Thoracic aorta (tissue), 2 donors: ENCODE data around the gene PLCB1. TPM values are rescaled to one million over a fixed set of nuclear protein-coding genes. Genes with fewer than 3 reads are reported as not detected.

Experiments used
- ATAC-seq: fragments of 150-250 bp; one replicate; pipeline ENCODE4 v1.8.0; 2017; ENCODE audit warnings: low read depth; ENCODE audit not compliant: insufficient number of reproducible peaks, low FRiP score
- DNase-seq: peaks from one replicate; pipeline ENCODE4 v3.0.0-alpha.2; 2020; ENCODE audit warnings: low spot score
- H3K27ac ChIP-seq, 2 donors: fragments of 200-600 bp; sonication (generic); 1 replicate in 1 of 2; 2 replicates in 1 of 2; pipeline ENCODE4 v1.5.1; 2016; ENCODE audit warnings: mild to moderate bottlenecking in 2 of 2, moderate library complexity in 2 of 2
- H3K27me3 ChIP-seq: fragments of 200-600 bp; sonication (generic); replicated peaks from 2 replicates; pipeline ENCODE4 v1.6.0; 2016; ENCODE audit warnings: mild to moderate bottlenecking; ENCODE audit not compliant: insufficient read depth
- H3K36me3 ChIP-seq: fragments of 200-600 bp; sonication (generic); one replicate; pipeline ENCODE4 v1.5.1; 2016
- H3K4me1 ChIP-seq, 2 donors: fragments of 200-600 bp; sonication (generic); 1 replicate in 1 of 2; 2 replicates in 1 of 2; pipeline versions ENCODE4 v1.5.1 to v1.6.0; 2016; ENCODE audit warnings: low read depth in 2 of 2, mild to moderate bottlenecking in 1 of 2; ENCODE audit not compliant: control insufficient read depth in 1 of 2
- H3K4me3 ChIP-seq: fragments of 200-600 bp; sonication (generic); 2 replicates; pipeline ENCODE4 v1.5.1; 2016; ENCODE audit warnings: mild to moderate bottlenecking
- H3K9me3 ChIP-seq: fragments of 200-600 bp; sonication (generic); 2 replicates; pipeline ENCODE4 v1.5.1; 2016
- total RNA-seq, 2 donors: library from RNA; depleted of rRNA; stranded (reverse); fragments of >200 nt; gene quantifications; one replicate each; pipeline versions ENCODE4 v1.1.0 to v1.2.3, GENCODE V29; 2016
- TF ChIP-seq, protein P1 (sequence below): fragments of 200-600 bp; sonication (generic); IDR thresholded peaks from one replicate; pipeline ENCODE4 v1.5.1; 2019; ENCODE audit warnings: antibody characterized with exemption

Gene PLCB1
- total RNA-seq, 2 donors from 2014 or later: 10.8 to 16.3 TPM

DNA sequence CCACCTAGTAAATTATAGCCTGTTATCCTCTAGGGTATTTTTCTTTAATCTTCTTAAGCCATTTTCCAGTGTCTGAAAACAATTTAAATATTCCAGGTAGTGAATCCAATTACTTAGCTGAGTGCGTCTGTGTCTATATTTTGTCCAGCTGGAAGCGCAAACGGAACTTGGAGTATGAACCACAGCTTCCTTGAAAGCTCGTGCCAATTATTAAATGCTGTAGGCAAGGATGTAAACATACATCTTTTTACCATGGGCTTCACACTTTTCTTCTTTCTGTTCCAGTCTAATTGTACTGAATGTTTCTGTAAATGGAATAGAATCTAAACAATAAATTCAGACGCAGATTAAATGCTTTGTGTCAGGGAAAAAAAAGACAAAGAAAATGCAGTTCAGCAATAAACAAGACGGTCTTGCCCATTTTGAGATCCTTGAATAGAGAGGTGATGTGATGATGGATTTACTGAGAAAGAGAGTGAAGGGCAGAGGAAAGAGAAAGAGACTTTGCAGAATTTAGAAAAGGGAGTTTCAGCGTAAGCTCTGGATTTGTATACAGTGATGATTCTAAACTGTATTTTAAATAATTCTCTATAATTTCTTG is 1.9 kb downstream of the PLCB1 start:
- H3K27ac ChIP-seq: no peak overlapping the region

GRCh38 chr20:8139899-8140298 is 7.8 kb downstream of the PLCB1 start:
- DNase-seq (no peak), ATAC-seq (no peak)
- H3K36me3 ChIP-seq: no peaks in the 10 kb centered on the region
- no peaks in the 10 kb centered on the region for H3K4me1 ChIP-seq
- H3K4me3 ChIP-seq: no peak overlapping the region
- TF ChIP-seq, protein P1, sequence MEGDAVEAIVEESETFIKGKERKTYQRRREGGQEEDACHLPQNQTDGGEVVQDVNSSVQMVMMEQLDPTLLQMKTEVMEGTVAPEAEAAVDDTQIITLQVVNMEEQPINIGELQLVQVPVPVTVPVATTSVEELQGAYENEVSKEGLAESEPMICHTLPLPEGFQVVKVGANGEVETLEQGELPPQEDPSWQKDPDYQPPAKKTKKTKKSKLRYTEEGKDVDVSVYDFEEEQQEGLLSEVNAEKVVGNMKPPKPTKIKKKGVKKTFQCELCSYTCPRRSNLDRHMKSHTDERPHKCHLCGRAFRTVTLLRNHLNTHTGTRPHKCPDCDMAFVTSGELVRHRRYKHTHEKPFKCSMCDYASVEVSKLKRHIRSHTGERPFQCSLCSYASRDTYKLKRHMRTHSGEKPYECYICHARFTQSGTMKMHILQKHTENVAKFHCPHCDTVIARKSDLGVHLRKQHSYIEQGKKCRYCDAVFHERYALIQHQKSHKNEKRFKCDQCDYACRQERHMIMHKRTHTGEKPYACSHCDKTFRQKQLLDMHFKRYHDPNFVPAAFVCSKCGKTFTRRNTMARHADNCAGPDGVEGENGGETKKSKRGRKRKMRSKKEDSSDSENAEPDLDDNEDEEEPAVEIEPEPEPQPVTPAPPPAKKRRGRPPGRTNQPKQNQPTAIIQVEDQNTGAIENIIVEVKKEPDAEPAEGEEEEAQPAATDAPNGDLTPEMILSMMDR: no peak
- no peaks in the 10 kb centered on the region for H3K9me3 ChIP-seq
- no peaks in the 10 kb centered on the region for H3K27me3 ChIP-seq
- no peak overlapping the region for H3K27ac ChIP-seq

More for the DNA sequence above, 1.9 kb downstream of the PLCB1 start:
- TF ChIP-seq, protein P1: no peak
- Histone ChIP-seq H3K36me3 (no peaks in the 10 kb centered on the region), H3K4me3 (no peak overlapping the region), H3K4me1 (peaks cover 0 to 13% of the 10 kb centered on the region in 2 donors), H3K9me3 (no peaks in the 10 kb centered on the region), H3K27me3 (no peaks in the 10 kb centered on the region)
- ATAC-seq: no peak
- DNase-seq: no peak

DNA sequence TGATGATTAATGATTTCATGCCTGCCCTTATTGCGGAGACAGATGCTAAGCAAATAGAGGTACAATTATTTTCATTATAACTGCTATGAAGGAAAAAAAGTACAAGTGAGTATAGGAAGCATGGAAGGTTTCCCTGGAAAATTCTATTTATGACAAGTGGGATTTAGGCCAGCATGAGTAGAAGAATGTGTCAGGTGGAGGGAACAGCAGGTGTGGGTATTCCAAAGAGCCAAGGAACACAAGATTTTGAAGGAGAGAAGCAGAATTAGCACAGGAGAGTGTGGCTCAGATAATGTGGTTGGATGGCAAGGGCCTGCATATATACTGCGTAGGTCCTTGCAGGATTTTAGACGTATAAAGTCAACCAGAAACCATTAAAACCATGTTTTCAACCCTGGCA is 11.4 kb downstream of the PLCB1 start:
- ATAC-seq (no peak), DNase-seq (no peak)
- Histone ChIP-seq H3K36me3 (no peaks in the 10 kb centered on the region), H3K4me3 (no peak overlapping the region), H3K4me1 (peaks cover 5 to 14% of the 10 kb centered on the region in 2 donors), H3K9me3 (no peaks in the 10 kb centered on the region), H3K27me3 (no peaks in the 10 kb centered on the region), H3K27ac (no peak overlapping the region)
- TF ChIP-seq, protein P1: no peak

DNA sequence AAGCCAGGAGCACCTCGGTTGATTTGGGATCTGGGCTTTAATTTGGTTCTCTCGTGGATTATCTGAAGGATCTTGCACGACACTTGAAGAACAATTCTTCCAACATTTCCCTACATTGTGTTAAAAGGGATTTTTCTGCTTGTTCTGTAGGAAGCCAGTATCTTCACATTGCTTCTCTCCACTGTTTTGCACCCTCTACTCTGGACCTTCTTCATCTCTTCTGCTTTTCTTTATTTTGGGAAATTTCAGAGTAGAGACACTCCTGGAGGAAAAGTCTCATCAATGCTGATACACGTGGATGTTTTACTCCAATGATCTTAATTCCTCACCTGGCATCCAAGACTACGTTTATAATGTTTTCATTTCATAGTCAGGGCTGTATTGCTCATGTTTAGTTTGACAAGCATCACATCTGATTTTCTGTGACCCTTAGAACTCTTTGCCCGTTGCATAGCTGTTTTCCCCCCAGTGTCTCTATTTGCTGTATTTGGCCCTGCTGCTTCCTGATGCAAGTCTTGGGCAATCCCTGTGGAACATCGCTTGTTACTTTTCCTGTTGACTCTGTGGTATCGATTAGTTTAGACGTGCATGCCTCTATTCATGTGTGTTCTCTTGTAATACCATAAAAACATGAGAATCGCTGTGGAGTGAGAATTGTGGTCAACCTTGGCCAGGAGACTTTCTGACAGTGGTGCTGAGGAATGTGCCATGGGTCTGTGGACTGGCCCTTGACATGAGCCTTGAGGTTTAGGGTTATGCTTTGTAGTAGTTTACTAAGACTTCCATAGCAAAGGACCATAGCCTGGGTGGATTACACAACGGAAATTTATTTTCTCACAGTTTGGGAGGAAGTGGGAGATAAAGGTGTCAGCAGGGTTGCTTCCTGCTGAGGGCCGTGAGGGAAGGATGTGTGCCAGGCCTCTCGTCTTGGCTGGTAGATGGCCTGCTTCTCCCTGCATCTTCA is 12.5 kb downstream of the PLCB1 start:
- ATAC-seq: no peak
- Histone ChIP-seq H3K9me3 (no peaks in the 10 kb centered on the region), H3K4me1 (peaks cover 6 to 18% of the 10 kb centered on the region in 2 donors), H3K27ac (no peak overlapping the region), H3K36me3 (no peaks in the 10 kb centered on the region), H3K4me3 (no peak overlapping the region), H3K27me3 (no peaks in the 10 kb centered on the region)
- TF ChIP-seq, protein P1: no peak
- no peak for DNase-seq
